Cardiac septum (tissue), 1 donor: ENCODE measurements around the gene PABPN1. TPM values are rescaled to one million over a fixed set of nuclear protein-coding genes. Genes with fewer than 3 reads are reported as not detected.

ENCODE experiments used
- DNase-seq: peaks from one replicate; pipeline ENCODE4 v3.0.0-alpha.2; 2020; ENCODE audit warnings: low spot score
- intact Hi-C: fragments of 100-400 bp; cut with DNase I; formaldehyde crosslinking; loops from one replicate; pipeline ENCODE4 v1.14.0; 2022
- total RNA-seq: library from RNA; stranded (reverse); fragmentation: NEBNext Ultra II Directional; extraction: Animal tissue kit (Norgen Biotek cat#: 25700); gene quantifications from one replicate; pipeline ENCODE4 v1.2.1, GENCODE V29; 2021
- donor health status: DM: no; HTN: no; CAD: no.

PABPN1 gene
- total RNA-seq, 1 donor from 2014 or later = 82.9 TPM

GRCh38 chr14:23351681-23352505 lies 30.6 kb downstream of the PABPN1 start:
- intact Hi-C loops = no loop called here
- DNase-seq = peak; percentile 72

- DNase-seq = peak; percentile 88
Measured at GRCh38 chr14:23352506-23353432, 31.5 kb downstream of the PABPN1 start, which contains the start of gene SLC22A17. Gene SLC22A17, minus strand, starts transcription at chr14:23352887.

DNA sequence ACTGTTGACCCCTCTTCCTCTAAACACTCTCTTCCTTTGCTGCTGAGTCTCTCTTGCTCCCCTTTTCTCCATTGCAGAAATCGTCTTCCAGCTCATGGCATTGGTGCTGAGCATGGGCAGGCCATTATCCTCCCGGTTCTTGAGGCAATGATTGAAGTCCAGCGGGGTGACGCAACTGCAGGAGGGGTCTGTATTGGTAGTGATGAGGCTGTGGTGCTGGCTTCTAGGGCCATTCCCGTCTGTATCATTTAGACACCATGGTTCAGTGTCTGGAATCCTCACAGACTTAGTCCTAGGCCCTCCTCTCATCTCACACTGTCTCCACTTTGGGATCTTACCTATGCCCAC lies 32.1 kb downstream of the PABPN1 start:
- no peak for DNase-seq
- intact Hi-C loops = no loop called here

More at GRCh38 chr14:23352506-23353432, 31.5 kb downstream of the PABPN1 start, which contains the start of gene SLC22A17:
- intact Hi-C loops = no loop called here

- intact Hi-C loops = no loop called here
- no peak for DNase-seq
Measured at GRCh38 chr14:23354990-23355389, 33.7 kb downstream of the PABPN1 start.

DNA sequence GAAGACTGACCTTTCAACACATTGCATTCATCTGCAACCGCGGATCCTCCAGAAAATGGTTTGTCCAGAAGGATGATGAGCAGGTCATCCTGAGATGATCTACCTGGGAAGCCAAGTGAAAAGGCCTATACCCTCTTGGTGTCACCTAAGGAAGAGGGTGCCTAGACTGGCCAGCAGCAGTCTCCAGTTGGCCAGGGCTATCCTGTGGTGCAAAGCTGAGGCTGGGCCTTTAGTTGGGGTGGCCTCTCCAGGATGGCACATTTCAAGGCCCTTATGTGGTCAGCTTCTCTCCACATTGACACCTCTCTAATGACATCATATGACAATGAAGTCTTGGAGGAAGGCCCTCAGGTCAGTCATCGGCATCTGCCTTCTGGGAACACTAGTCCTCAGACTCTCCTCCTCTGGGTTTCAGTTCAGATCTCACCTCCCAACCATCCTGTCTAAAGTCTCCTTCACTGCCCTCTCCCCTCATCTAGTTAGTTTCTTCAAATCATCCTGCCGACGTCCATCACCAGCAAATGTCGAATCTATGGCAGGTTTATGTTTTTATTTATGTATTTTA lies 34.7 kb downstream of the PABPN1 start:
- no peak for DNase-seq
- intact Hi-C loops = no loop called here

- no peak for DNase-seq
- intact Hi-C loops = no loop called here
Measured at GRCh38 chr14:23356662-23357061, 35.4 kb downstream of the PABPN1 start.

- intact Hi-C loops = no loop called here
- DNase-seq = no peak
Measured at GRCh38 chr14:23357261-23357660, 36.0 kb downstream of the PABPN1 start.

DNA sequence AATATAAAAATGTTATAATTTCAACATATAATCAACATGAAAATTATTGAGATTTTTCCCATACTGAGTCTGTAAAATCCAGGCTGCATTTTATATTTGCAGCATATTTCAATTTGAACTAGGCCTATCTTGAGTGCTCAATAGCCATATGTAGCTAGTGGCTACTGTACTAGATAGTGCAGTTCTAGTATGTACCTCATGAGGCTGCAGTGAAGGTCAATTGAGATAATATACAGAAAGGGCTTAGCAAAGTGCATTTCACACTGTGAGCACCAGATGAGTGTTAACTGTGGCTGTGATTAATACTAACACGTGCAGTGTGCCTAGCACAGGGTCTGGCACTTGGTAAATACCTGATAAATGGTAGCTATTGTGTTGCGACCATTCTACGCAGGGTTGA lies 36.8 kb downstream of the PABPN1 start:
- no peak for DNase-seq
- intact Hi-C loops = no loop called here

DNA sequence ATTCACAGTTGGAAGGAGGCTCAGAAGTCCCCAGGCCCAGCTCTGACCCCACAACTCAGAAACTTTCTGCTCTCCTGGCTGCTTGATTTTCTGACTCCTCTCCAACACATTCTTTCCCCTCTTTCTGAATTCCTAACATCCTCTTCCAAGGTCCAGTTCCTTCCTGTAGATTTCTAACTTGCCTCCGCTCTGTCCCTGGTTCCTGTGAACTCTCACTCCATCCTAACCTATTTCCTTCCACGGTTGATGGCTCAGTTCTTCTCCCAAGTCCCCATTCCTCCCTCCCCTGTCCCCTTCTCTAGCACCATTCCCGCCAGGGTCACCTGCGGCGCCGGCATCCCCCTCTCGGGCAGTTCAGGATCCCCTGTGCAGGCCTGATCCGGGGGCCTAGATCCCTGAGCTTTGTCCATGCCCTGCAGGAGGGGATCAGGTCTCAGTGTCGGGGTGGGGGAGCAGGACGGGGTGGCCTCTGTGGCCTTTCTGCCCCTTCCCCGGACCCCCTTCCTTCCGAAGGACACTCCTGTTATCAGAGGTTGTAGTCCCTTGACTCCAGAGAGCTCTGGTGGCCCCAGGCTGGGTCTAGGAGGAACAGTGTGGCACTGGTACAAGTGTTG lies 37.4 kb downstream of the PABPN1 start:
- intact Hi-C loops = no loop called here
- no peak for DNase-seq

- no peak for DNase-seq
- intact Hi-C loops = no loop called here
Measured at GRCh38 chr14:23359167-23359626, 37.9 kb downstream of the PABPN1 start.

- no peak for DNase-seq
- intact Hi-C loops = loop anchor here (10.0 kb wide), 1 partner anchor 95 kb away; no protein-coding TSS in a partner anchor
Measured at GRCh38 chr14:23359722-23360447, 38.6 kb downstream of the PABPN1 start.

GRCh38 chr14:23360496-23360895 lies 39.2 kb downstream of the PABPN1 start:
- peak; percentile 66 for DNase-seq

DNA sequence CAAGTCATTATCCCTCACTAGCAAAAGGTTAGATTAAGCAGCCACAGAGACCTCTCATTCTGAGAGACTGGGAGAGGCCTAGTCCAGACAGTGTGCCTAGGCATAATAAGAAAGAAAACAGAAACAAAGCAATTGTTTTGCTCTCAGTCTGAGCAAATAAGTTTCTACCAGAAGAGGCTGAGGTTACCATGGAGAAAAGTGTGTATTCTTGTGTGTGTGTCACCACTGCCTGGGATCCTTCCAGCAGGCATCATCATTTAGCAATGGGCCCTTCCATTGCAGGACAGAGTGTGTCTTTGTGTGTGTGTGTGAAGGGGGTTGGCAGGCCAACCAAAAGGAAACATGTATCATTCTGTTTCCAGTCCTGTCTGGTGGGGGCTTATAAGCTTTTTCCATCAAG lies 40.1 kb downstream of the PABPN1 start:
- DNase-seq = peak; percentile 19
- intact Hi-C loops = loop anchor here (10.0 kb wide), 1 partner anchor 97 kb away; no protein-coding TSS in a partner anchor

More at GRCh38 chr14:23360496-23360895, 39.2 kb downstream of the PABPN1 start:
- intact Hi-C loops = loop anchor here (10.0 kb wide), 1 partner anchor 96 kb away; no protein-coding TSS in a partner anchor

DNA sequence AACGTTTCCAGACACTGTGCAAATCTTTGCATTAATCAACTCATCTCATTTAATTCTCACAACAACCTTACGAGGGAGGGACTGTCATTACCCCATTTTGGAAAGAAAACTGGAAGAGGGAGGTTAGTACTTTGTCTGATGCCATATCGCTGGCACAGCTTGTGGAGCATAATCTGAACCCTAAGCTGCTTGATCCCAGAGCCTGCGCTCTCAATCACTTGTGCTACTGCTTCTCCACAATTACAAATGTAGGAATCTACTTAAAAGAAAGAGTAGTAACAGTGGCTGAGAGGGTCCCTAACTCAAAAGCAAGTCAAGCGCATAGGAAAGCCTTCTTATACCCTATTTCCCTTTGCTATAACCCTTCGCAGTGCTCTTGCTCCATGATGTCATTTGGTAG lies 40.5 kb downstream of the PABPN1 start:
- no peak for DNase-seq
- intact Hi-C loops = loop anchor here (10.0 kb wide), 1 partner anchor 97 kb away; no protein-coding TSS in a partner anchor

DNA sequence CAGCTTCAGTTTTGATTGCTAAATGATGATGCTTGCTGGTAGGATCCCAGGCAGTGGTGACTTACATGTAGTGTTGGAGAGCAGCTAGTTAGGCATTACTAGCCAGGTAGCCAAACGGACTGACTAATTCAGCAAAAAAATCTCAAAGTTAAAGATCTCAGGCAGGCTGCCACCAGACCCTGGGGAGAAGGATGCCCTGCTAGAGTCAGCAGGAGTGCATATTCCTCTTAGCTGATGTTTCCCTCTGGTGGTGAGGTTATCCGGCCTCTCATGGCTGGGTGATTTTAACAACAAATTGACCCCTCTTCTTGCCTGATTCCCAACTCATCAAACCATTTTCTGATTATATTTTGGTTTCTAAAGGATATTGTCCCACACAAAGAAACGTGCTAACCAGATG lies 40.9 kb downstream of the PABPN1 start:
- intact Hi-C loops = loop anchor here (10.0 kb wide), 1 partner anchor 97 kb away; no protein-coding TSS in a partner anchor
- DNase-seq = peak; percentile 17

- DNase-seq = peak; percentile 73
- intact Hi-C loops = loop anchor here (10.0 kb wide), 1 partner anchor 100 kb away; no protein-coding TSS in a partner anchor
Measured at GRCh38 chr14:23364164-23365035, 43.1 kb downstream of the PABPN1 start.

GRCh38 chr14:23365036-23365731 lies 43.9 kb downstream of the PABPN1 start, which contains the start of gene EFS:
Gene EFS, minus strand, starts transcription at chr14:23365172. Its CDS starts 147 bp downstream, at chr14:23365025.
- intact Hi-C loops = loop anchor here (10.0 kb wide), 1 partner anchor 100 kb away; no protein-coding TSS in a partner anchor
- peak; percentile 72 for DNase-seq
